Stimulated activated naive CD8-positive, alpha-beta T cell treated with anti-CD3 and anti-CD28 coated beads, Interleukin-15, Interleukin-2, amounts not matched to agents 100 U/mL and 50 U/mL, for 24 hours (primary cell): Measurements from ENCODE around the gene ATP6V0E1.
A peak's percentile ranks its signal among the peaks of the same experiment; 100 is the strongest.

Source experiments
- ATAC-seq: fragments of 150-1000 bp; cut with Tn5 transposase; one replicate; pipeline ENCODE4 v1.10.0; 2021
- DNase-seq: peaks from one replicate; pipeline ENCODE4 v3.0.0; 2021

ATP6V0E1 gene

DNA sequence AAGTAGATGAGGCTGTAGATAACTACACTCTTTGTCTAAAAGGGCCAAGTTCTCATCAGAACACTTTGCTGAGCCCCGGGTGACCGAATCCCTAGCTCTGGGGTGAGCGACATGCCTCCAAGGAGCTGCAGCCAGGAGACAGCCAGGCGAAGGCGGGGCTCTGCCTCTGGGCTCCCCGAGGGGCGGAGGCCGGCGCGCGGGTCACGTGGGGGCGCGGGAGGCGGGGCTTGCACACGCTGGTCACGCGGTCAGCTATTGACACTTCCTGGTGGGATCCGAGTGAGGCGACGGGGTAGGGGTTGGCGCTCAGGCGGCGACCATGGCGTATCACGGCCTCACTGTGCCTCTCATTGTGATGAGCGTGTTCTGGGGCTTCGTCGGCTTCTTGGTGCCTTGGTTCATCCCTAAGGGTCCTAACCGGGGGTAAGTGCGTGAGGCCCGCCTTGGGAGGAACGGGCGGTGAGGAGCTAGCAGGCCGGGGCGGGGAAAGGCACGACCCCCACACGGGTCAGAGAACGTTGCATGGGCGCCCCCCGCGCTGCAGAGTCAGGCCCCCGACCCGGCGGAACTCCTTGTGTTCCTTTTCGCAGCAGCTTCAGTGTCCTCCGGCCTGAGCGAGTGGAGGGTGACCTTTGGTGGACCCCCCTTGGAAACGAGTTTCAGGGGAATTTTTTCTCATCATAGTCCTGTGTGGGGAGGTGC is at the start of gene ATP6V0E1:
ATP6V0E1 (plus strand) TSS at position 230 of the 702 bp plus-strand sequence; CDS start at position 320, 90 bp downstream.
- DNase-seq (peak; percentile 98), ATAC-seq (peak; percentile 95)

DNA sequence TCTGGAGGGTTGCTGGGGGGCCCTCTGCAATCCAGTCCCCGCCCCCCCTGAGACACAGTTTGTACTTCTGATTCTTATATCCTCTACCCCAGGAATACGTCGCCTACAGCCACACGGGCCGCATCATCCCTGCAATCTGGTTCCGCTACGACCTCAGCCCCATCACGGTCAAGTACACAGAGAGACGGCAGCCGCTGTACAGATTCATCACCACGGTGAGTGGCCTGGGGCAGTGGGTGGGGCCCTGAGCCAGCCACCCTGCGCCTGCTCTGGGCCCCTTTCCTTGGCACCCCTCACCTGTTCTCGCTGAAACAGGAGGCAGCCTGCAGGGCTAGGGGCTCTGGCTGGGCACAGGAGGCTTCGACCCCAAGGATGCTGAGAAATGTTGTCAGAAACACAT is 48.5 kb upstream of the ATP6V0E1 start:
- ATAC-seq (no peak), DNase-seq (no peak)

DNA sequence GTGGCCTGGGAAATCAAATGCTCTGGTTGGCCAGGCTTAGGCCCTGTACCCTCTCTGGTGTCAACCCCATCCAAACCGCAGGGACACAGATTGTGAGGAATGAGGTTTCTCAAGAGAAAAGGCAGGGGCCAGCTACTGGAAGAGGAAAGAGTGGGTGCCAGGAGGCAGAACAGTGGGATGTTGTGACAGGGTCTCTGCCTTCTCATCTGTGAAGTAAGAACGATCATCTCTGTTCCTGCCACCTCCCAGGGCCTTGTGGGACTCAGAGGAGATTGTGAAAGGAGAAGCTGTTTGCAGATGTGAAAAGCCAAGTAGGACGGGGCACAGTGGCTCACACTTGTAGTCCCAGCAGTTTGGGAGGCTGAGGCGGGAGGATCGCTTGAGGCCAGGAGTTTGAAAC is 47.2 kb upstream of the ATP6V0E1 start:
- ATAC-seq (no peak), DNase-seq (no peak)

DNA sequence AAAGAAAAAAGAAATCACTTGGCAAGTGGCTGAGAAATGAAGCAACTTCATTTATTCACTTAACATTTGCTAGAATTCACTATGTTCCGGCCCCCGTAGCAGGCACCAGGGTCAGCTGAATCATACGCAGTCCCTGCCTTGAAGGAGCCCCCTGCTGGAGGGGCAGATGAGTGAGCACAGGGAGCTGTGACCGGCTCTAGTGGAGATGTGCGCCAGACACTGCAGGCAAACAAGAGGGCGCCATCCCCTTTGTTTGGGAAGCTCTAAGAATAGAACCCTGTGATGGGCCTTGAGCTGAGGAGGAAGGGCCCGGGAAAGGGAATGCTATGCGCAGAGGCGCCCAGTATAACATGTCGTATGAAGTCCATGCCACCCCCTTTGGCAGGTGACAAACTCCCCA is 44.5 kb upstream of the ATP6V0E1 start:
- DNase-seq, result peak; percentile 30
- peak; percentile 47 for ATAC-seq

DNA sequence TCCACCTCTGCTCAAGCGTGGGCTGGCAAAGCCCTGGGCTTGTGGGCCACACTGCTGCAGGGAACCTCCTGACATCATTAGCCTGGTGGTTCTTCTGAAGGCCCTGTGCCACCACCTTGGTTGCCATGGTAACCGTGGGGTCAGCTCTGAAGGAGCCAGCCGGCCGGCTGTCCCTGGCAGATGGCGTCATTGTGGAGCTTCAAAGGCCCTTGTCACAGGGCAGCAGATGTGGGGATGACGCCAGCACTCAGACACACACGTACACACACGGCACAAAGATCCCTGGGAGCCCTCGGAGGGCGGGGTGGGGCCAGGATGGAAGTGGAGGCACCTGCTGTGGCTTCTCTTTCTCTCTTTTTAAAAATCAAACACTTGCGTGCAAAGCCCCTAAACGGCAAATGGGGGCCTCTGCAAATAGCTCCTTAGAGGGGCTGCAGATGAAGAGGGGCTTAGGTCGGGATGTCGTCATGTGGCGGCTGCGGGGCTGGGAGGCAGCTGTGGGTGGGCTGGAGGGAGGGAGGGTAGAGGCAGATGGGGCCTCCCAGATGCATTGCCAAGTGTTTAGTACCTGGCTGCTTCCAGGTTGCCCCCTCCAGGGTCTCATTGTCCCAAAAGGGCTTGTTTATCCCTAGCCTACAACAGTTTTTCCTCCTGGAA is 43.8 kb upstream of the ATP6V0E1 start:
- no peak for DNase-seq
- no peak for ATAC-seq

DNA sequence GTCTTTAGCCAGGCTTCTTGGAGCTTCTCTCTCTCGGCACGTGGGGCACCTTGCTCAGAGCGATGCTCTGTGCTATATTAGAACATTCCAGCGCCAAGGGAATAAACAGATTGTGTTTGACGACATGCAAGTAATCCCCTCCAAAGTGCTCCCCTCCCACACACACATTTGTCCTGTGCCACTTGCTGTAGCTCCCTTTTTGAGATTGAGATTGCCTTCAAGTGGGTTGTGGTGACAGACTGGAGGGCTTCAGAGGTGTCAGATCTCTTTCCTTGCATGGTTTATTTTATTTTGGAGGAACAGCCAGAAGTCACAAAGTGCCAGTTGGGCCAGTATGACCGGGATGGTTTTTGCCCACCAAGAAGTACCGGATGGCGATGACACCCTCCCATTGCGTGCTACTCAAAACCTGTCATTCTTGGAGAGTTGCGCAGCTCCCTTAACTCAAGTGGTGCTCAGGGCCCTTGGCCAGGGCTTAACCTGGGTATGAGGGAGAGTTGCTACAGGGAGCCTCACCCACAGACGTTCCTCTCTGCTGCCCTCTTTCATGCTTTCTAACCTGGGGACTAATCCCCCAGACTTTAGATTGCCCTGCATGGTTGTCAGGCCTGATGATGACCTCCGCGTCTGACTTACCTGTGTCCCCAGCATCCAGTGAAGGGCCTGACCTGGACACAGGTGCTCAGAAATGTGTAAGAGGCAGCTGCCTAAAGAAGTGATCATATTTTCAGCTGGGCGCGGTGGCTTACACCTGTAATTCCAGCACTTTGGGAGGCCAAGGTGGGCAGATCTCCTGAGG is 43.1 kb upstream of the ATP6V0E1 start:
- no peak for ATAC-seq
- no peak for DNase-seq

DNA sequence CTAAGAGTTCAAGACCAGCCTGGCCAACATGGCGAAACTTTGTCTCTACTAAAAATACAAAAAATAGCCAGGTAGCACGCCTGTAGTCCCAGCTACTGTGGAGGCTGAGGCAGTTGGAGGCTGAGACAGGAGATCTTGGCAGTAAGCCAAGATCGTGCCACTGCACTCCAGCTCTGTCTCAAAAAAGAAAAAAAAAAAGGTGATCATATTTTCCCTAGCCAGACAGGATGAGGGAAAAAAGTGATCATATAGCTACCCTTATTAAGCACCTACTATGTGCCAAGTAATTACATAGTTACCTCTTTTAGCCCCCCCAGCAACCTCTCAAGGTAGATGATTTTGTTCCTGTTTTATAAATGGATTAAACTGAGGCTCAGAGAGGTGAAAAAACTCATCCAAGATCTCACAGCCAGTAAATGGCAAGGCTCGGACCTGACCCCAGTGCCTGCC is 42.5 kb upstream of the ATP6V0E1 start:
- DNase-seq (no peak), ATAC-seq (no peak)

DNA sequence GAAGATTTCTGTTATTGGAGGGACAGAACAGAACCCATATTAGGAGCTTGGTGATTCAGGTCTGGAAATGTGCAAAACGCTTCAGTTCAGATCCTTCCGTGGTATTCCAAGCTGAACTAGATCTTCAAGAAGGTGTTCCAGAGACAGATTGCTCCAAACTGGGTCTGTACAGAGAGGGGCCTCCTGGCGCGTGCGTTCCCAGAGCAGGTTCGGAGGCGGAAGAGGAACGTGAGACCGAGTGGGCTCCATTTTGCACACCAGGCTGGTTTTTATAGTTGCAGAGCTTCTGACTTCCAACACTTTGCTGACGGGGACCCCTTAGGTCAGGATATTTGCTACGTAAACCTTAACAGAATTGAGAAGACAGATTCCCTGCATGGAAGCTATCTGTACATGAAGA is 41.0 kb upstream of the ATP6V0E1 start:
- no peak for ATAC-seq

DNA sequence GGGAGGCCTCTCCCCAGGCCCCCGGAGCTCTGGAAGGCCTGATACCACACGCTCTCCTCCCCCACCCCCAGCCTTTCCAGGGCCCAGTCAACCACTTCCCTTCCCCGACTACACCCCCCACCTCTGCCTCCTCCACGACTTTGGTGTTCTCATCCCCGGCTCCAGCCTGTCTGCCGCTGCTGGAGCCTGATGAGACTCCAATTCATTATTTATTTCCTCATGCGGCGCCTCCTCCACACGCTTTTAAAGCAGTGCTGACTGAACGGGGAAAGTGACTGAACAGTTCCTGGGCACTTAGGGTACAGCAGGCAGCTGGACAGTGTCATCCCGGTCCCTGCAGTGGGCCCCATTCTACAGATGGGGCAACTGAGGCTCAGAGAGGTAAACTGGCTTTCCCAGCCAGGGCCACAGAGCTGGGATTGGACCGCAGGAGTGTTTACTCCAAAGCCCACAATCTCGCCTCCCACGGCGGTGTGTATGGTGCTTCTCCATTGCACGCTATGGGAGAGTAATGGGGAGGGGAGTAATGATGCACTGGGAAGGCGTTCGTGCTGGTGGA is 40.2 kb upstream of the ATP6V0E1 start:
- ATAC-seq (no peak), DNase-seq (no peak)

More for the DNA sequence above, 41.0 kb upstream of the ATP6V0E1 start:
- no peak for DNase-seq

DNA sequence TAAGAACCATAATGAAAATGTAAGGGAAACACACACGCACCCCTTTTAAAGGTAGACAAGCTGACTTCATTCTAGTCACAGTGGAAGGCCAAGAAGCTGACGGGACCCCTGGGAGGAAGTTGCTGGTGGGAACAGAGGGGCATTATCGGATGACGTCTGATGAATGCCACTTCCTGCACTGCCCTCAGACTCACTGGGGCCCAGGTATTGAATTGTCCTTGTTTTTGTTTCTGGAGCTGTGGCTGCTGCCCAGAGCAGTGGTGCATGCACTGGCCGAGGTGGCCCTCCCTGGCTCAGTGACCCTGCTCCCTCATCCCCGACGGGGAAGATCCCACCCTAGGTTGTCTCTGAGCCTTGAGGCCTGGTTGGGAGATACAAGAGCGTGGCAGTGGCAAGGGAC is 39.7 kb upstream of the ATP6V0E1 start:
- DNase-seq (no peak), ATAC-seq (no peak)

DNA sequence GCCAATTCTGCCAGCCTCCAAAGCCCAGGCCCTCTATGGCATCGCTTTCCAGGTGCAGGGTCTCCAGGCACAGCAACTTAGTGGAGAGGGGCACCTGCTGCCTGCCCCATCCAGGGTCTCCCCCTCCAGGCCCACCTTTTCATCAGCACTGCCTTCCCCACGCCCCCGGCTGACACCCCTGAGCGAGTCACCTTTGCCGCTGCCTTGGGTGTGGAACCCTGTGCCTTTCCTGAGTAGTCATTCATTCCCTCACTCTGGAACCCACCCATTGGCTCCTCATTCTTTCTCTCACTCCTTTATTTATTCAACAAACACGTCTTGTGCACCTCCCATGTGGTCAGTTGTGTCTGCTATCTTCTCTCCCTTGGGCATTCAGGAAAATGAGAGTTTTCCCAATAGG is 38.8 kb upstream of the ATP6V0E1 start:
- ATAC-seq (no peak), DNase-seq (no peak)

DNA sequence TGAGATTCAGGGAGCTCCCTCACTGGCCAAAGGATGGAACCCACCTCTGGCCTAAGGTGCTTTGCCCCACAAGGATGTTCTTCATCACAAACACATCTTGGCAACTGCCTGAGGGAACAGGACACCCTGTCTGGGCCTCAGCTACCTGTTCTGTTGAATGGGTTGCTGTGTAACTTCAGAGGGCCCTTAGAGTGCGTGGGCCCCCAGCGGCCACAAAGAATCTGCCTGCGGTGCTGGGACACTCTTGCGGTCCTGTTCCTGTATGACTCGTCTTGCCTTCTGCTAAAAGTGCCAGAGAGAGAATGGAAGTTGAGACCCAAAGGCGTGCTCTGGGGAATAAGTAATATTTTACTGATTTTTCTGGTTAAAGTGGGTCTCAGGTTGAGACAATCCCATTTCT is 38.4 kb upstream of the ATP6V0E1 start:
- no peak for DNase-seq
- ATAC-seq, result no peak

DNA sequence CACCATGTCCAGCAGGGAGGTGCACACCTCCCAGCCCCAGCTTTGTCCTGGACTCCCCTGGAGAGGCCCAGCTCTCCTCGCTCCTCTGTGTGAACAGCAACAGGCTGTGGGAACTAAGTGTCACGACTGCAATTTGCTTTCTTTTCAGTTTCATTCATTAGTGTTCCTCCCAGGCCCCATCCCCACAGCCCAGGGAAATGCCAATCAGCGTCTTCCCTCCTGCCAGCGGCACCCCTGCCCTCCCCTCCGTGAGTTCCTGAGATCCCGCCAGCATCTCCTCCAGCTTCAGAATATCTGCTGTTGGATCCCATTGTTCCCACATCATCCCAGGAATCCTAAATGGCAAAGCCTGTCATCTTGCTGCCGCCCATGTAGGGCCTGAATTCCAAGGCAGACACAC is 37.4 kb upstream of the ATP6V0E1 start:
- ATAC-seq (no peak), DNase-seq (no peak)

DNA sequence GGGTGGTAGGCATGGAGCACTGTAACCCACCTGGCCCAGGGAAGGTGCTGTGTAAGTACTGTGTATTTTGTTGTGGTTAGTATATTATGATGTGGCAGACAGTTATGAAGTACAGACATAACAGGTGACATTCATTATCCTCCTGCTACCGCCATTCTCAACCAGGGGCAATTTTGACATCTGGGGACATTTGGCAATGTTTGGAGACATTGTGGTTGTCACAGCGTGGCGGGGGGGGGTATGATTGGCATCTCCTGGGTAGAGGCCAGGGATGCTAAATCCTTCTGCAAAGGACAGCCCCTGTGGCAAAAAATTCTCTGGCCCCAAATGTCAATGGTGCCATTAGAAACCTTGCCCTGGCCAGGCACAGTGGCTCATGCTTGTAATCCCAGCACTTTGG is 34.1 kb upstream of the ATP6V0E1 start:
- DNase-seq, result no peak

DNA sequence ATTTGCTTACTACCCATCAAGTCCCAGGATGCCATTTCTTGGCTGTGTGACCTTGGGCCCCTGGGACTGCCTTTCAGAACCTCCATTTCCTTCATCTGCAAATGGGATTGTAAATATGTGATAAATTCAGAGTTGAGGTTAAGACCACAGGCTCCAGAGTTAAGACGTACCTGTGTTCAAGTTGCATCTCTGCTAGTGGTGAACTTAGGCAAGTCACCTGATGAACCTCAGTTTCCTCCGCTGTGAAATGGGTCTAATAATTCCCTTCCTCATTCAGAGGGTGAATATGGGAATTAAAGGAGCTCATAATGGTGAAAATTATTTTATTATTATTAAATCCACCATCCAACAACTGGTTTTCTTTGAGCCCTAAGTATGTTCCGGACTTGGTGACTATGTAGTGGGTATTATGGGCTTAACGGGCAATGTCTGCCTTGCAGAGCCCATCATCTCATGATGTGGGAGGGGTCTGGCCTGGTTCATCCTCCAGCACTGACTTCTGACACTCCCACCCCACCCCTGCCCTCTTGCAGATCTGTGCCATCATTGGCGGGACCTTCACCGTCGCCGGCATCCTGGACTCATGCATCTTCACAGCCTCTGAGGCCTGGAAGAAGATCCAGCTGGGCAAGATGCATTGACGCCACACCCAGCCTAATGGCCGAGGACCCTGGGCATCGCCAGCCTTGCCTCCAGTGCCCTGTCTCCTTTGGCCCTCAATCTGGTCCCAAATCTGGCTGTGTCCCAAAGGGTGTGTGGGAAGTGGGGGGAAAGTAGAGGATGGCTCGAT is 33.2 kb upstream of the ATP6V0E1 start:
- no peak for ATAC-seq
- DNase-seq, result no peak

More for the DNA sequence above, 34.1 kb upstream of the ATP6V0E1 start:
- no peak for ATAC-seq

DNA sequence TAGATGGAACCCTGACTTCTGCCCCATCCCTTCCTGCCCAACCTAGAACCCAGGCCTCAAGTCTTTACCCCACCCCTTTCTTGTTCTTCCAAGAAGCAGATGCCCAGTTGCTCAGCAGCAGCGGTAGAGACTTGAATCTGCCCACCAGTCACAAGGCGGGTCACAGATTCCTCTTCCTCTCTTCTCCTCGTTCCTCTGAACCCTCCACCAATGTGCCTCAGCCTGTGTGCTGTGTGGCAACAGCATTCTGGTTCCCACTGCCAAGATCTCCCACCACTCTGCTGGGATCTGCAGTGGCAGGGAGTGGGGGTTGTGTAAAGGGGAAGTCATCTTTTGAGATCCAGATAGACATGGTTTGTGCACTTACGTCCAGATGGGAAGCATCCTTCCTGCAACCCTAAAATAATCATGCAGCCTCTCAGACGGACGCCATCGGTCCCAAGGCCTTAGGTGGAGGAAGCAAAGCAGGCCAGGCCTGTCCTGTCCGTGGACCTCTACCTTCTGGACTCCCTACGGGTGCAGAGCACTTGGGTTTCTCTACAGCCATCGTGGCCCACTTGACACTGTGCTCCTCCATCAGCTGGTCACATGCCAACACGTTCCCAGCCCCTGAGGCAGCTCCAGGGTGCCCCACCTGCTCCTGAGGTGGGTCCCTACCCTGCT is 32.1 kb upstream of the ATP6V0E1 start:
- ATAC-seq (no peak), DNase-seq (no peak)

DNA sequence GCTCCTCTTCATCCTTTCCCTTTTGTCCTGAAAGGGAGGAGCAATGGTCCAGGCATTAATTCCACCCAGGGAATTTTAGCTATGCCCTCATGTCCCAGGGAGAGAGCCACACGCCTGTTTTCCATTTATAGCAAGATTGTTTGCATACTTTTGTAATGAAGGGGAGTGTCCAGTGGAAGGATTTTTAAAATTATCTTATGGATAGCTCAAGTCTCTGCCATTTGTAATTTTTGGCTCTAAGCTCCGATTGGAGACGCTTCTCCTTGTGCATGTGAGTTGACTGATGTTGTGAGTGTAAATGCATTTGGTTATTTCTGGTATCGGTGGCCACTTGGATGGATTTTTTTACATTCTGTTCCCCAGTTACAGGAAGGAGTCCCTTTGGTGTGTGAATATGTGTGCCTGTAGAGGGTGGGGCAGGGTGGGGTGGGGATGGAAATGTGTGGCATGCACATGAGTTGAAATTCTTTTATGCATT is 31.5 kb upstream of the ATP6V0E1 start:
- DNase-seq, result no peak
- no peak for ATAC-seq

DNA sequence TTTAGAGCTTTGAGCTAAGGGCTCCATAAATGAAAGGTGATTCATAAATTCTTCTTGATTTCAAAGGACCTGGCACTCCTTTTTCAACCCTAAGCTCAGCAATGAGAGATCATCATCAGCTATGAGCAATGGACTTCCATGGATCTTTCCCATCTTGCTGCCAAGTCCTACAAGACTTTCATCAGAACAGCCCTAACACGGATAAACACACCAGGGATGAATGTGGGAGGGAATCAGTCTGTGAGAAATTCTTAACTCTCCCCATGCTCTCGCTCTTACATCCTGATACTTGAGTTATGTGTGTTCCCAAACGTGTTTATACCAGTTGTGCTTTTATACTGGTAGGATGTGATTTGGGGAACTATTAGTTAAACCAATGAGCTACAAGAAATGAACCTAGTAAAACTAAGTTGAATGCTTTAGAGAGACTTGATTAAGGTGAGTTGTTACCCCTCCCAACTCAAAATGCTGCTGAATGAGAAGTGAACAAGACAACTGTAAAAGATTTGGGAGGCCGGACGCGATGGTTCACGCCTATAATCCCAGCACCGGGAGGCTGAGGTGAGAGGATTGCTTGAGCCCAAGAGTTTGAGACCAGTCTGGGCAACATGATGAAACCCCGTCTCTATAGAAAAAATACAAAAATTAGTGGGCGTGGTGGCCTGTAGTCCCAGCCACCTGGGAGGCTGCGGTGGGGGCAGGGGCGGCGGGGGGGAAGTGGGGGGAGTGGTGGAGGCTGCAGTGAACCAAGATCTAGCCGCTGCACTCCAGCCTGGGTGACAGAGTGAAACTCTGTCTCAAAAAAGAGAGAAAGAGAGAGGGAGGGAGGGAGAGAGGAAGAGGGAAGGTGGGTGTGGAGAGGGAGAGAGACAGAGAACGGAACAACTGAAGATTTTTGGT is 29.5 kb upstream of the ATP6V0E1 start:
- DNase-seq, result no peak
- no peak for ATAC-seq

DNA sequence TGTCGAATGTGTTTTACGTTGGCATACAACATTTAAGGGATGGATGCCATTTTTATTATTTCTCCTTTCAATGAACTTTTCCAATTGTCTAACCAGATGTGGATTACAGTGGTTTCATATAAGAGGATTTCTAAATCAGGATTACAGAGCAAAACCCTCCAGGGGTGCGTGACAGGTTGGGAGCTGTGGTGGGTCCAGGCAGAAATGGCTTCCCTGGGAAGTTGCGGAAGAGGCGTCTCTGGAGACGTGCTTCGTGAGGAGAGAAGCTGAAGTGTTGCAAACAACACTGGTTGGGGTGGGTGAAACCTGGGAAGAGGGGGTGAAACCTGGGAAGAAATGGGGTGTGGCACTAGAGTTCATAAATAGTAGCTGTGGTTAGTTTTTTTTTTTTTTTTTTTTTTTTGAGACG is 28.8 kb upstream of the ATP6V0E1 start:
- no peak for ATAC-seq

DNA sequence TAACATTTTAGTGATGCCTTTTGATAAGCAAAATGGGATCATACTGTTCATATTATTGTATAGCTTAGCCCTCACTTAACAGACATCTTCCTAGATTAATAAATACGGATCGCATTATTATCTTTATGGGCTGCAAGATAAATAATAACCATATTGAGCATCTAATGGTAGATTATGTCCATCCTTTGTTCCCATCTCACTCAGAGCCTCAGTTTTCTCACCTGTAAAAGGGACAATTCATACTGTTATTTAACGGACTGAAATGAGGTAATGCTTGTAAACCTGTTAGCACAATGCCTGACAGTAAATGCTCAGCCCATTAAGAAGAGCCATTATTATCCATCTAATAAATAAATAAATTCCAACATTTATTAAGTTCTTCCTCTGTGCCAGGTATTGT is 27.3 kb upstream of the ATP6V0E1 start:
- no peak for ATAC-seq
- DNase-seq, result no peak

More for the DNA sequence above, 28.8 kb upstream of the ATP6V0E1 start:
- DNase-seq, result no peak
